Testis (tissue), 2 donors: Measurements from ENCODE around the gene FBXO17.

Source experiments
- CTCF ChIP-seq, 3 experiments: fragments of 450-650 bp in 2 of 3; fragments of 200-600 bp in 1 of 3; sonication (generic) in 1 of 3; IDR thresholded peaks; one replicate each; pipeline ENCODE4 v1.5.1; 2016 to 2019; ENCODE audit warnings: antibody characterized with exemption in 3 of 3, mild to moderate bottlenecking in 2 of 3, moderate library complexity in 1 of 3
- POLR2A ChIP-seq: fragments of 450-650 bp; IDR thresholded peaks from one replicate; pipeline ENCODE4 v1.6.1; 2017; ENCODE audit warnings: antibody characterized with exemption, mild to moderate bottlenecking, moderate library complexity

DNA sequence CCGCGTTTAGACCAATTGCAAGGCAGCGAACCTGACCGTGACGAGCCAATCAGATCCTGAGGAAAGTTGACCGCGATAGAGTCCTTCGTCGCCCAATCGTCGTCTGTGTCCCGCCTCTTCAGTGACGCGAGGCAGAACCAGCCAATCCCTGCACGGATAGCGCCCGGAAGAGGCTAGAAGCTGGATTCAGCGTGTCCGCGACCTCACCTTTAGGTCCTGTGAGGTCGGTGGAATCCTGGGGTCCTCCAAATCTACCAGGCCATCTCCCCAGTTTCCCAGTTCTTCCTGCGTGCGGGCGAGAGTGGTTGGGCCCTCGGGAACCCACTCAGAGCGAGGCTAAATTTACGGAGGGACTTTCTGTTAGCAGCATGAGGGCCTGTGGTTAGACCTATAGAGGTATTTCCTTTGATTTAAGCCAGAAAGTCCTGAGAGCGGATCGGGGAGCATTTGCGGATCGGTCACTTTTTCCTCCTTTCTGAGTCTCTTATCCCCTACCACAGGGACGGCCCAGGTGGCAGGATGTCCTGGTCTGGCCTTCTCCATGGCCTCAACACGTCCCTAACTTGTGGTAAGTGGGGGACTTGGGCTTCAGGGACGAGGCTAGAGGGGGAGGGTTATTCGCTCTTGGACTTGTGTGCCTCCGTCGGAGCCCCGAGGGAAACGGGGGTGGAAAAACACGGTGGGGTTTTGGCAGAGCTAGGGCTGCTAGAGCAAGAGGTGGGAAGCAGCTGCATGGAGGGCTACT is 44.6 kb downstream of the FBXO17 start, which contains the start of gene MRPS12:
- TF ChIP-seq CTCF (IDR thresholded peaks at IDR 0.05): no peak
- TF ChIP-seq POLR2A: no peak
